Pancreas (tissue), 10 donors: Measurements from ENCODE around the gene MRPL57. TPM values are rescaled to one million over a fixed set of nuclear protein-coding genes. Genes with fewer than 3 reads are reported as not detected.
"Not testable (repeated sequence)": the region's sequence is repeated elsewhere in the genome, so short reads cannot be mapped to it uniquely, and the experiment has no call there.

Source experiments
- ATAC-seq, 4 donors: fragments of 200-7000 bp; cut with Tn5 transposase; one replicate each; pipeline versions ENCODE4 v1.8.0 to v1.9.1; 2020; ENCODE audit warnings: mild to moderate bottlenecking in 4 of 4, moderate library complexity in 4 of 4
- DNase-seq, 6 donors: peaks; one replicate each; pipeline ENCODE4 v3.0.0-alpha.2; 2020
- FAIRE-seq: peaks from 2 replicates; lab custom pipeline; 2012; peaks lifted over from hg19 to GRCh38; lab: Jason Lieb, UNC
- H3K27ac ChIP-seq, 4 donors: fragments of 200-600 bp; sonication (generic); 1 replicate in 3 of 4; 2 replicates in 1 of 4; pipeline versions ENCODE4 v1.5.0 to v1.8.0; 2020
- H3K27me3 ChIP-seq, 4 donors: fragments of 200-600 bp; one replicate each; pipeline ENCODE4 v1.8.0; 2021
- H3K36me3 ChIP-seq, 3 donors: fragments of 200-600 bp; sonication (generic) in 1 of 3; one replicate each; pipeline versions ENCODE4 v1.5.0 to v1.8.0; 2020 to 2021
- H3K4me1 ChIP-seq, 3 donors: fragments of 200-600 bp; one replicate each; pipeline ENCODE4 v1.8.0; 2021
- H3K4me3 ChIP-seq, 4 donors: fragments of 200-600 bp; sonication (generic) in 2 of 4; one replicate each; pipeline versions ENCODE4 v1.5.0 to v1.8.0; 2020 to 2021
- H3K9me3 ChIP-seq, 4 donors: fragments of 200-600 bp; one replicate each; pipeline ENCODE4 v1.8.0; 2021
- WGBS, 2 donors: extraction: QIAGEN DNeasy Blood & Tissue Kit; methylation state at CpG; one replicate each; pipeline ENCODE4 v1.1.7; 2013; 5-methylcytosine and 5-hydroxymethylcytosine counted together
- intact Hi-C, 3 donors: fragments of 100-400 bp; cut with DNase I; formaldehyde crosslinking; loops; one replicate each; pipeline versions ENCODE4 v1.11.1 to v1.14.2; 2022
- polyA plus RNA-seq, 2 donors: library from polyadenylated mRNA; stranded (reverse); fragments of 200-250 nt; gene quantifications; one replicate each; pipeline ENCODE4 v1.2.3, GENCODE V29; 2013
- total RNA-seq, 6 donors: library from RNA; stranded (reverse); fragmentation: NEBNext Ultra II Directional in 4 of 6; extraction: Animal tissue kit (Norgen Biotek cat#: 25700) in 4 of 6; gene quantifications; one replicate each; pipeline versions ENCODE4 v1.2.1 to v1.2.4, GENCODE V29; 2021 to 2023
- TF ChIP-seq, protein P1 (sequence below), 4 donors: fragments of 200-600 bp; sonication (generic) in 3 of 4; IDR thresholded peaks; one replicate each; pipeline versions ENCODE4 v1.5.0 to v1.8.0; 2021; ENCODE audit warnings: antibody characterized with exemption in 4 of 4
- donor health status: healthy with polysubstance abuse.
- donor health status: DM: no; HTN: no; CAD: no; lungs with moderate emphysema.
- donor health status: DM: no; HTN: no; CAD: no.
- donor health status: control.
- donor health status: control.
- donor health status: Bipolar disorder and iron deficiency.
- donor health status: DM: yes; HTN: yes; CAD: no.
- donor health status: DM: no; HTN: no; CAD: no.
- donor health status: DM: no; HTN: no; CAD: no.
- donor health status: DM: yes; HTN: yes; CAD: no.

MRPL57 gene
- total and polyA plus RNA-seq, 8 donors = 5.6 to 20.1 (median 8.2) TPM

DNA sequence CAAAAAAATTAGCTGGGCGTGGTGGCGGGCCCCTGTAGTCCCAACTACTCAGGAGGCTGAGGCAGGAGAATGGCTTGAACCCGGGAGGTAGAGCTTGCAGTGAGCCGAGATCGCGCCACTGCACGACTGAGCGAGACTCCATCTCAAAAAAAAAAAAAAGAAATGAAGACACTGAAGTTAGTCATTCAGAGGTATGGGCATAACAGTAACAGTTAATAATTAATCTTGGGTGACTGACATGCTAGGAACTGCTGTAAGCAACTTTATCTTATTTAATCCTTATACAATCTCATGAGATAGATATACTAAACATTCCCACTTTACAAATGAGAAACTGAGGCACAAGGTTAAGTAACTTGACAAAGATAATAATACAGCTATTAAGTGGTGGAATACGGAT lies 5.0 kb upstream of the MRPL57 start:
- WGBS, 2 donors = 88 to 93% methylated on average over 9 of the region's 9 CpGs
- ATAC-seq (no peak), DNase-seq (no peak), FAIRE-seq (no peak)
- no peak overlapping the region for H3K4me3 ChIP-seq
- H3K36me3 ChIP-seq = no peaks in the 10 kb centered on the region
- no peaks in the 10 kb centered on the region for H3K9me3 ChIP-seq
- peaks cover 0 to 6% (median 3%) of the 10 kb centered on the region in 3 donors for H3K4me1 ChIP-seq
- intact Hi-C loops = no loop called here
- H3K27ac ChIP-seq = no peak overlapping the region
- H3K27me3 ChIP-seq = no peaks in the 10 kb centered on the region
- TF ChIP-seq, protein P1, sequence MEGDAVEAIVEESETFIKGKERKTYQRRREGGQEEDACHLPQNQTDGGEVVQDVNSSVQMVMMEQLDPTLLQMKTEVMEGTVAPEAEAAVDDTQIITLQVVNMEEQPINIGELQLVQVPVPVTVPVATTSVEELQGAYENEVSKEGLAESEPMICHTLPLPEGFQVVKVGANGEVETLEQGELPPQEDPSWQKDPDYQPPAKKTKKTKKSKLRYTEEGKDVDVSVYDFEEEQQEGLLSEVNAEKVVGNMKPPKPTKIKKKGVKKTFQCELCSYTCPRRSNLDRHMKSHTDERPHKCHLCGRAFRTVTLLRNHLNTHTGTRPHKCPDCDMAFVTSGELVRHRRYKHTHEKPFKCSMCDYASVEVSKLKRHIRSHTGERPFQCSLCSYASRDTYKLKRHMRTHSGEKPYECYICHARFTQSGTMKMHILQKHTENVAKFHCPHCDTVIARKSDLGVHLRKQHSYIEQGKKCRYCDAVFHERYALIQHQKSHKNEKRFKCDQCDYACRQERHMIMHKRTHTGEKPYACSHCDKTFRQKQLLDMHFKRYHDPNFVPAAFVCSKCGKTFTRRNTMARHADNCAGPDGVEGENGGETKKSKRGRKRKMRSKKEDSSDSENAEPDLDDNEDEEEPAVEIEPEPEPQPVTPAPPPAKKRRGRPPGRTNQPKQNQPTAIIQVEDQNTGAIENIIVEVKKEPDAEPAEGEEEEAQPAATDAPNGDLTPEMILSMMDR (IDR thresholded peaks at IDR 0.05) = no peak

DNA sequence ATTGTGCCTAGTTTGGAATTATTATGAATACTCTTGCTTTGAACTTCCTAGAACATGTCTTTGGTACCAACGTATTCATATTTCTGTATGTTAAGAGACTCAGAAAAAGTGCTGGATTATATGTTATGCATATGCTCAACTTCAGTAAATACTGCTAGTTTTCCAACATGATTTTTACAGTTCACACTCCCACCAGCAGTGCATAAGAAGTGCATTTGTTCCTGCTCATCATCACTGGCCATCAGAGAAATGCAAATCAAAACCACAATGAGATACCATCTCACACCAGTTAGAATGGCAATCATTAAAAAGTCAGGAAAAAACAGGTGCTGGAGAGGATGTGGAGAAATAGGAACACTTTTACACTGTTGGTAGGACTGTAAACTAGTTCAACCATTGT lies 2.7 kb upstream of the MRPL57 start:
- intact Hi-C loops, H3K9me3 ChIP-seq, FAIRE-seq, H3K27me3 ChIP-seq, H3K27ac ChIP-seq, DNase-seq, H3K36me3 ChIP-seq, H3K4me3 ChIP-seq, ATAC-seq: not testable (repeated sequence)
- 0 to 3% methylated on average over 1 of the region's 1 CpG for WGBS, 2 donors
- H3K4me1 ChIP-seq = peaks cover 8 to 12% (median 12%) of the 10 kb centered on the region in 3 donors

- H3K4me1 ChIP-seq = peaks cover 8 to 12% (median 12%) of the 10 kb centered on the region in 3 donors
- H3K27me3 ChIP-seq = no peaks in the 10 kb centered on the region
- intact Hi-C loops = no loop called here
- 1 to 2% methylated on average over 13 of the region's 13 CpGs for WGBS, 2 donors
- DNase-seq (no peak), ATAC-seq (no peak), FAIRE-seq (no peak)
- peak overlapping the region; percentile 91 to 95 (median 92) for H3K4me3 ChIP-seq
- H3K36me3 ChIP-seq = no peaks in the 10 kb centered on the region
- H3K9me3 ChIP-seq = no peaks in the 10 kb centered on the region
- no peak overlapping the region for H3K27ac ChIP-seq
- TF ChIP-seq, protein P1 (IDR thresholded peaks at IDR 0.05) = no peak
Observed at GRCh38 chr13:21175656-21176214, 723 bp upstream of the MRPL57 start.

DNA sequence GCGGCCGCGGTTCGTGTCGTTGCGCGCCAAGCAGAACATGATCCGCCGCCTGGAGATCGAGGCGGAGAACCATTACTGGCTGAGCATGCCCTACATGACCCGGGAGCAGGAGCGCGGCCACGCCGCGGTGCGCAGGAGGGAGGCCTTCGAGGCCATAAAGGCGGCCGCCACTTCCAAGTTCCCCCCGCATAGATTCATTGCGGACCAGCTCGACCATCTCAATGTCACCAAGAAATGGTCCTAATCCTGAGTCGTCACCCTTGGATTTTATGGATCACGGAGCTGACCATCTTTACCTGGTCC lies 475 bp downstream of the MRPL57 start:
- H3K4me1 ChIP-seq = peaks cover 8 to 12% (median 12%) of the 10 kb centered on the region in 3 donors
- FAIRE-seq (no peak), ATAC-seq (peak; percentile 33 to 68 (median 62)), DNase-seq (no peak)
- peak overlapping the region; percentile 91 to 95 (median 92) for H3K4me3 ChIP-seq
- H3K9me3 ChIP-seq = no peaks in the 10 kb centered on the region
- TF ChIP-seq, protein P1 (IDR thresholded peaks at IDR 0.05) = no peak
- H3K27me3 ChIP-seq = no peaks in the 10 kb centered on the region
- peak overlapping the region; percentile 87 to 97 (median 94) for H3K27ac ChIP-seq
- H3K36me3 ChIP-seq = no peaks in the 10 kb centered on the region
- WGBS, 2 donors = 0 to 1% methylated on average over 26 of the region's 26 CpGs
- intact Hi-C loops = no loop called here

DNA sequence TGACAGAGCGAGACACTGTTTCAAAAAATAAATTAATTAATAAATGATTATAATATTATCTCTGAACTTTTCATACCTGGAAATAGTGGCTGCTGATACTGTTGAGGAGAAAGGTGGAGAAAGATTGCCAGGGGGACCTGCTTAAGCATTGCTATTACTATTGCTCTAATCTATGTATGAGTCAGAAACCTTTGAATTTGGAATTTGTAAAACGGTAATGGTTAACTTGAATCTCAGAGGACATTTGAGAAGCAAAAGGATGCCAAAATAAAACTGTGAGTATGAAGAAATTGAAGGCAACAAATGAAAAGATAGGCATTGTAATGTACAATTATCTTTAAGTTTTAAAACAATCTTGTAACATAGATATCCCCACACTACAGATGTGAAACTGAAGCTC lies 5.2 kb downstream of the MRPL57 start:
- DNase-seq = no peak
- FAIRE-seq = no peak
- Histone ChIP-seq H3K36me3 (no peaks in the 10 kb centered on the region), H3K4me3 (no peak overlapping the region), H3K9me3 (no peaks in the 10 kb centered on the region), H3K27me3 (no peaks in the 10 kb centered on the region), H3K4me1 (peaks cover 6 to 9% (median 8%) of the 10 kb centered on the region in 3 donors), H3K27ac (no peak overlapping the region)
- WGBS, 2 donors = 77 to 89% methylated on average over 2 of the region's 2 CpGs
- TF ChIP-seq, protein P1 (IDR thresholded peaks at IDR 0.05) = no peak
- no peak for ATAC-seq
- intact Hi-C loops = no loop called here

DNA sequence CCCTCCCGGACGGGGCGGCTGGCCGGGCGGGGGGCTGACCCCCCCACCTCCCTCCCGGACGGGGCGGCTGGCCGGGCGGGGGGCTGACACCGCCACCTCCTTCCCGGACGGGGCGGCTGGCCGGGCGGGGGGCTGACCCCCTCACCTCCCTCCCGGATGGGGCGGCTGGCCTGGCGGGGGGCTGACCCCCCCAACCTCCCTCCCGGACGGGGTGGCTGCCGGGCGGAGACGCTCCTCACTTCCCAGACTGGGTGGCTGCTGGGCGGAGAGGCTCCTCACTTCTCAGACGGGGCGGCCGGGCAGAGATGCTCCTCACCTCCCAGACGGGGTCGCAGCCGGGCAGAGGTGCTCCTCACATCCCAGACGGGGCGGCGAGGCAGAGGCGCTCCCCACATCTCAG lies 10.0 kb downstream of the MRPL57 start:
- not testable (repeated sequence) for FAIRE-seq, ATAC-seq
- WGBS, 2 donors = 91 to 93% methylated on average over 15 to 25 of the region's 35 CpGs

GRCh38 chr13:21194756-21195155 lies 18.3 kb downstream of the MRPL57 start:
- H3K9me3 ChIP-seq, H3K4me1 ChIP-seq, H3K27me3 ChIP-seq, H3K36me3 ChIP-seq, H3K27ac ChIP-seq, intact Hi-C loops, FAIRE-seq, DNase-seq, H3K4me3 ChIP-seq, ATAC-seq: not testable (repeated sequence)
- 66 to 75% methylated on average over 2 of the region's 2 CpGs for WGBS, 2 donors

More for the DNA sequence above, 10.0 kb downstream of the MRPL57 start:
- H3K9me3 ChIP-seq, H3K27me3 ChIP-seq, H3K27ac ChIP-seq, H3K36me3 ChIP-seq, H3K4me1 ChIP-seq, H3K4me3 ChIP-seq, intact Hi-C loops, DNase-seq: not testable (repeated sequence)

GRCh38 chr13:21197606-21198225 lies 21.3 kb downstream of the MRPL57 start:
- not testable (repeated sequence) for H3K36me3 ChIP-seq, FAIRE-seq

More at GRCh38 chr13:21197606-21198225, 21.3 kb downstream of the MRPL57 start:
- H3K9me3 ChIP-seq, H3K4me3 ChIP-seq, H3K4me1 ChIP-seq, DNase-seq, ATAC-seq, H3K27ac ChIP-seq, H3K27me3 ChIP-seq, intact Hi-C loops: not testable (repeated sequence)
- 68 to 77% methylated on average over 9 of the region's 9 CpGs for WGBS, 2 donors
